AG09319 (cell line): ENCODE results near the gene ROBO1.
A peak's percentile ranks its signal among the peaks of the same experiment; 100 is the strongest.

Experiments
- DNase-seq: peaks from one replicate; pipeline ENCODE4 v3.0.0-alpha.2; 2010; ENCODE audit warnings: low read depth; ENCODE audit errors: extremely low read depth
- CTCF ChIP-seq: IDR thresholded peaks from 2 replicates; pipeline ENCODE4 v1.5.1; 2011; ENCODE audit warnings: low read depth, mild to moderate bottlenecking, inconsistent platforms, low read length, moderate library complexity

Gene ROBO1

GRCh38 chr3:79140708-79141107 is 627.1 kb downstream of the ROBO1 start:
- DNase-seq: peak; percentile 0
- TF ChIP-seq CTCF: no peak

GRCh38 chr3:79139395-79140068 is 628.3 kb downstream of the ROBO1 start:
- DNase-seq: no peak
- no peak for TF ChIP-seq CTCF

- no peak for DNase-seq
- TF ChIP-seq CTCF: no peak
These were observed 642.3 kb downstream of the ROBO1 start for GRCh38 chr3:79125313-79125984.

- DNase-seq: no peak
- TF ChIP-seq CTCF: no peak
These were observed 652.3 kb downstream of the ROBO1 start for GRCh38 chr3:79115458-79115857.

GRCh38 chr3:79113876-79114275 is 653.9 kb downstream of the ROBO1 start:
- no peak for DNase-seq

GRCh38 chr3:79111375-79112052 is 656.3 kb downstream of the ROBO1 start:
- DNase-seq: peak; percentile 20
- TF ChIP-seq CTCF: no peak

More at GRCh38 chr3:79113876-79114275, 653.9 kb downstream of the ROBO1 start:
- no peak for TF ChIP-seq CTCF

GRCh38 chr3:79109754-79110153 is 658.0 kb downstream of the ROBO1 start:
- TF ChIP-seq CTCF: no peak

More at GRCh38 chr3:79109754-79110153, 658.0 kb downstream of the ROBO1 start:
- no peak for DNase-seq
